Activated naive CD4-positive, alpha-beta T cell treated with Interleukin-2 at 50 U/mL for 16 hours (primary cell): ENCODE results near the gene RALY.

Experiments
- DNase-seq: peaks from one replicate; pipeline ENCODE4 v3.0.0-alpha.2; 2020

The RALY gene

GRCh38 chr20:33990075-33990474 lies 3.6 kb upstream of the RALY start:
- DNase-seq, result no peak

DNA sequence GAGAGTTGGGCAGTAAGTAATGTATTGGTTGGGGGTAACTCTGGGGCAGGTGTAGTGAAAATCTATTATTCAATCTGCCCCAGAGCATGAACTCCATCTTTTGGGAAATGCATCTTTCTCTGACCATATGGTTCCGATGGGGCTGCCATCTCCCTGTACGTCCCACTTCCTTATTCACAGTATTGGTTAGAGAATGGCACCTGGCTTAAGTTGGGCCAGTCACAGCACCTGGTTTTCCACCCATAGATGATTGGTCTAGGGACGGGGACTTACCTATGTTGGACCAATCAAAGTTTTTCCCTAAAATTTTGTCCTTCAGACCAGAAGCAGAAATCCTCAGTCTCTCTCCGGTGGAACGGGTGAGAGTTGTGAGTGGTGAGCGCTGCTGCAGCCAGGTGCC lies 2.2 kb upstream of the RALY start:
- no peak for DNase-seq

GRCh38 chr20:33992145-33992922 lies 1.4 kb upstream of the RALY start:
- DNase-seq, result no peak

DNA sequence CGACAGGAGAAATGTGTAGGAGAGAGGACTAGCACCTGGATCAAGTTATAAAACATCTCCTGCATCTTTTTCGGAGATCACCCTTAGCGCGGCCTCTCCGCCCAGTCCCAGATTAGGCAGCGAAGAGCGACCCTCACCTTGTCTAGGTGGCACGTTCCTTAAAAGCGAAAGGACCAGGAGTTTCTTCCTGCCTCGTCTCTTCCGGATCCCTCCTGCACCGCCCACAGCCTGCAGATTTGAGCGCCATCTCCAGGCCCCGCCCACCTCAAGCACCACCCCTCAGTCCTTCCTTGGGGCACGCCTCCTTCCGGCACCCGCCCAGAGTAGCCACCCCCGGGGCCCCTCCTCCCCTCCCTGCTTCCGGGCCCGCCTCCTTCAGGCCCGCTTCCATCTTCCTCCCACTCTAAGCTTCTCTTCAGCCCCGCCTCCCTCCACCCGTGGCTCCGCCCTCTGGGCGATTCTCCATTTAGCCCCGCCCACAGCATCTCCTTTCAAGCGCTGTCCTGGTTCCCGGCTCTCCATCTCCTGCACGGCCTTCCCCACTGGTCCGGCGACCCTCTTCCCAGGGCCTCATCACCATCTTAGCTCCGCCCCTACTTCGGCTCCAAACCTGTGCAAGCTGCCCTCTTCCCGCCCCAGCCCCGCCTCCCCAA lies 662 bp upstream of the RALY start:
- DNase-seq, result peak; percentile 99

DNA sequence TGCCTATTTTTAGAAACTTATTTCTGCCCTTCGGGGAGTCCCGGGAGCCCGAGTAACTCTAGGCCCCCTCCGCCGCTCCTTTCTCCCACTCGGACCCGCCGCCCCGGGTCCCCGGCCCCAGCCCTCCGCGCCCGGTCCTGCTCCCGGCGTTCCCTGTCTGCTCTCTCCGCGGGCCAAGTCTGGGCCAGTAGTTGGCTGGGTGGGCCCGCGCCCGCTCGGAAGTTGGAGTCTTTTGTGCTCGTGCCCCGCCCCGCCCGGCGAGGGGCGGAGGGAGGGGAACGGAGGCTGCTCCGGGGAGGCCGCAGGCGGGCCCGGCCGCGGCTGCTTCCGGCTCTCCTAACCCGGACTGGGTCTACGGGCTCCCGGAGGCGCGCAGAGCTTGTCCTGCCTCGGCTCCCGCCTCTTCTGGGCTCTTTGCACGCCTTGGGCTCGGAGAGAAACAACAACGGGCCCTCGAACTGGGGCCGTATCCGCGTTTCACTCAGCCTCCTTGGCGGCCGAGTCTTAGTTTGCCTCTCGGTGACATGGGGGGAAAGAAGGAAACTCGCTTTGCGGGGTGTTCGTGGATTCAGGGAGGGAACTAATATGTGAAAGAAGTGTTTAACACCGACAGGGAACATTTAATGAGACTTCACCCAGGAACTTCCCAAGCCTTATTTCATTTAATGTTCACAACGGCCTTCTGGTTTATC lies 657 bp downstream of the RALY start:
- DNase-seq, result peak; percentile 82

GRCh38 chr20:33995053-33995831 lies 1.5 kb downstream of the RALY start:
- DNase-seq, result no peak

DNA sequence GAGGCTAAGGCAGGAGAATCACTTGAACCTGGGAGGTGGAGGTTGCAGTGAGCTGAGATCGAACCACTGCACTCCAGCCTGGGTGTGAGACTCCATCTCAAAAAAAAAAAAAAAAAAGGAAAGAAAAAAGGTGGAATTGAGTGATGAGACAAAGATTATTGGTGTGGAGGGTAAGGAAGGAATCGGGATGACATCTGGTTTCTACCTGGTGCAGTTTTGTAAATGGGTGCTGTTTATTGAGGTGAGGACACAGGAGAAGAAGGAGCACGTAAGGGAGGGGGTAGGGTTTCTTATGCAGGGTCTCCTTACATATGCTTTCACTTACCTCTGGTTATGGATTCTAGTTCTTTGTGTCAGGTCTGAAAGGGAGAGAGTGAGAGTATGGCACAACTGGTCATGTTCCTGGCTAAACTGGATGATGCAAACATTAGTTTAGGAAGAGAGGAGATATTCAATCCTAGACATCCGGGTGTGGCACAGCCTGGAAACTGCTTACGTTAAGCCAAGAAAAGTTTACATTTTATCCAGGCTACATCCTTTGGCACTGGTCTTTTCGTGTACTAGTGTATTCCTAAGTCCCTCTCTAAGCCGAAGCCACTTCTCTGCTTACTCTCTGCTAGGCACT lies 5.4 kb downstream of the RALY start:
- no peak for DNase-seq

DNA sequence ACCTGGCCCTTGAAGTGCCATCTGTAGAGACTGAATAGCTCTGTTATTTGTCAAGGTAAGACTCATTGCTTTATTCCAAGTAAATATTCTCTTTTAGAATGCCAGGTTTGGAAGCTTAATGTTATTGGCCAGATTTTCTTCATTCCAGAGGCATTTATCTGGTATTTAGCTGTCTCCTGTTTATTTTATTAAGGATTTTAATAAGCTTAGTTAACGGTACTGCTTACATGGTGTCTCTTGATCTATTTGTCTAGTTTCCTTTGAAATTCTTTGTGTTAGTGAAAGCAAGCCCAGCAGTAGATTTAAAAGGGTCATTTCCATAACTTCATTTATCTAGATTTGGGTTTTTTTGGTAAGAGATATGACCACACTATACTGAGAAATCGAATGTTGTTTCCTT lies 7.7 kb downstream of the RALY start:
- DNase-seq, result no peak

DNA sequence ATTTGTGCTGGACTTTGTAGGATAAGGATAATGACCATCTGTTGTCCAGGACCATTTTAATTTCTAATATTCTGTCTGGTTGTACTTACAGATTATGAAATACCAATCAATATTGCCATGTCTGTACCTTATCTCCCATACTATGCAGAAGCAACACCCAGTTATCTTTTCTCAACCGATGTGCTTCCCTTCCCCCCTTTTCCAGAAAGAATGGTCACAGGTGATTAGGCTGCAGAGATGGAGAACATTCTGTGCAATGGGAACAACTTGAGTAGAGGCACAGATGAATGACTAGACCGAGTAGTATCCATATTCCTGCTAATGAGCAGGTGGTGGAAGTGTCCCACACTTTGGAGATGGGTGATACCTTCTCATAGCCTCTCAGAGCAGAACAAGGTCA lies 10.5 kb downstream of the RALY start:
- DNase-seq, result no peak

GRCh38 chr20:34004790-34005457 lies 11.2 kb downstream of the RALY start:
- no peak for DNase-seq

- no peak for DNase-seq
Observed at GRCh38 chr20:34006619-34007018, 12.9 kb downstream of the RALY start.

GRCh38 chr20:34008477-34008876 lies 14.8 kb downstream of the RALY start:
- DNase-seq, result no peak

DNA sequence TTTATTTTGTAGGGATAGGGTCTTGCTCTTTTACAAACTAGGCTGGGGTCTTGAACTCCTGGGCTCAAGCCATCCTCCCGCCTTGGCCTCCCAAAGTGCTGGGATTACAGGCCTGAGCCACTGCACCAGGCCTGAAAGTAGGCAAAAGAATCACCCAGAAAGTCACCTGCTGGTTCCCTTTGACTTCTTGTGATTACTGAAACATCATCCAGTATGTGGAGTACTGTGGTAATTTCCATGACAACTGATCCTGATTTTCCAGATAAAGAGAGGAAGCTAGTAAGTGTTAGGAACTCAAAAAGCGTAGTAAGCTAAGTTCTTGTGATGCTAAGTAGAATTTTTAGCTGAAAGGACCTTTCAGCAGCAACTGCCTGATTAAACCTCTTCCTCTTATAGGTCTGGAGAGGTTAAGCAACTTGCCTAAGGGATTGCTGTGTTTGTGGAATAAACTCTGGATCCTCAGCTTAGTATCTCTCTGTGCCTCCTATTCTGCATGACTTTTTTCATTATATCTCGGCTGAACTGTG lies 16.8 kb downstream of the RALY start:
- DNase-seq, result no peak

GRCh38 chr20:34011275-34011674 lies 17.6 kb downstream of the RALY start:
- no peak for DNase-seq

- no peak for DNase-seq
Observed at GRCh38 chr20:34012330-34012729, 18.6 kb downstream of the RALY start.

DNA sequence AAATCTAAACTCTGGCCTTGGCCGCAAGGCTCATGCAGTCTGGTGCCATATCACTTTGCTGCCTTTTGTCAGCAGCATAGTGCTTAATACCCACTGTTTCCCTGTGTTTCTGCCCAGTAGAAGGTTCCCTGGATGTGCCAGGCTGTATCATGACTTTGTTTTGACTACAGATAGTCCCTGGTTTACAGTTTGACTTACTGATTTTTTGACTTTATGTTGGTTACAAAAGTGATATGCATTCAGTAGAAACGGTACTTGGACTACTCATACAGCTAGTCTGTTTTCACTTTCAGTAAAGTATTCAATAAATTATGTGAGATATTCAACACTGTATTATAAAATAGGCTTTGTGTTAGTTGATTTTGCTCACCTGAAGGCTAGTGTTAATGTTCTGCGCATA lies 19.0 kb downstream of the RALY start:
- no peak for DNase-seq

GRCh38 chr20:34013554-34013953 lies 19.8 kb downstream of the RALY start:
- DNase-seq, result no peak

DNA sequence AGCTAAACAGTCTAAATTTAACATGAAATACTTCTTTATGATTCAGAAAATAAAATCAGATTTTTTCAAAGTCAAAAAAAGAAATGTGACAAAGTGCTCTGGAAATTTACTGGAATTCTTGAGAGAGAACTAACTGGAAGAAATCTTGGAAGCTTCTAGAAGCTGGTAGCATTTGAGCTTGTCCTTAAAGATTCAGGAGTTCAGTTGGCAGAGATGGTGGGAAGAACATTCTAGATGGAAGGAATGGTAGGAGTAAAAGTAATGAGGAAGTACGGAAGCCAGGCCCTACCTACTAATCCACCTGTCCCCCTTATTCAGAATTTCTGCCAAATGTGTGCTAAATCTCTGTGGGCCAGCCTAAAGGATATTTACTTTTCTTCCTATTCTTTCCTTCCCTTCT lies 21.2 kb downstream of the RALY start:
- no peak for DNase-seq

- DNase-seq, result no peak
Observed at GRCh38 chr20:34015401-34016335, 22.0 kb downstream of the RALY start.

GRCh38 chr20:34016736-34017135 lies 23.0 kb downstream of the RALY start:
- no peak for DNase-seq

- DNase-seq, result no peak
Observed at GRCh38 chr20:34017610-34018009, 23.9 kb downstream of the RALY start.
